C4-2B (cell line): ENCODE data around the gene RNF215.

ENCODE experiments used
- ZFX ChIP-seq: fragments of 450-650 bp; IDR thresholded peaks from 2 replicates; pipeline ENCODE4 v1.6.1; 2017
- TF ChIP-seq, protein P1 (sequence below): fragments of 450-650 bp; conservative IDR thresholded peaks from 2 replicates; pipeline ENCODE4 v1.5.1; 2017; ENCODE audit warnings: mild to moderate bottlenecking

DNA sequence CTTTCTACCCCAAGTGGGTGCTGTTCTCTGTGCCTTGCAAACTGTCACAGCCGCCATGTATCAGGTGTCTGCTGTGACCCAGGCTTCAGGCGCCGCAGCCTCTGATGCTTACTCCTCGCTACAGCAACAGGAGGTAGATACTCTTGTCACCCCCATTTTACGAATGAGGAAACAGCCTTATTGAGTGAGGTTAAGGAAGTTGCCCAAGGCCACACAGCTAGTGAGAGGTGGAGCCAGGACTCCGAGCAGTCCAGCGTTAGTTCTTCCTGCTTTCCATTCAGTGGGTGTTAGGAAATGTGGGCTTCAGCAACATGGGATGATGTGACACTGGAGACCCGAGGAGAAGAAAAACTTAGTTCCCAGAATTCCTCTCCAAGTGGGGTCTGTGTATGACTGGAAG lies 14.3 kb downstream of the RNF215 start:
- TF ChIP-seq, protein P1, sequence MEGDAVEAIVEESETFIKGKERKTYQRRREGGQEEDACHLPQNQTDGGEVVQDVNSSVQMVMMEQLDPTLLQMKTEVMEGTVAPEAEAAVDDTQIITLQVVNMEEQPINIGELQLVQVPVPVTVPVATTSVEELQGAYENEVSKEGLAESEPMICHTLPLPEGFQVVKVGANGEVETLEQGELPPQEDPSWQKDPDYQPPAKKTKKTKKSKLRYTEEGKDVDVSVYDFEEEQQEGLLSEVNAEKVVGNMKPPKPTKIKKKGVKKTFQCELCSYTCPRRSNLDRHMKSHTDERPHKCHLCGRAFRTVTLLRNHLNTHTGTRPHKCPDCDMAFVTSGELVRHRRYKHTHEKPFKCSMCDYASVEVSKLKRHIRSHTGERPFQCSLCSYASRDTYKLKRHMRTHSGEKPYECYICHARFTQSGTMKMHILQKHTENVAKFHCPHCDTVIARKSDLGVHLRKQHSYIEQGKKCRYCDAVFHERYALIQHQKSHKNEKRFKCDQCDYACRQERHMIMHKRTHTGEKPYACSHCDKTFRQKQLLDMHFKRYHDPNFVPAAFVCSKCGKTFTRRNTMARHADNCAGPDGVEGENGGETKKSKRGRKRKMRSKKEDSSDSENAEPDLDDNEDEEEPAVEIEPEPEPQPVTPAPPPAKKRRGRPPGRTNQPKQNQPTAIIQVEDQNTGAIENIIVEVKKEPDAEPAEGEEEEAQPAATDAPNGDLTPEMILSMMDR: no peak
- no peak for TF ChIP-seq ZFX
